Endothelial cell of umbilical vein (primary cell): Measurements from ENCODE around the gene COL4A2. TPM values are rescaled to one million over a fixed set of nuclear protein-coding genes. Genes with fewer than 3 reads are reported as not detected.

Source experiments
- BruUV-seq: library from RNA; stranded (reverse); fragments of 400-500 nt; replicated peaks from 2 replicates; lab custom pipeline; 2021; lab: Mats Ljungman, UMichigan
- CTCF ChIA-PET: fragments of 300-600, 350-600 bp; sonication (Branson Sonifier 250); formaldehyde crosslinking; loops from one replicate; lab custom pipeline; 2021; ENCODE audit warnings: antibody characterized with exemption, inconsistent platforms; lab: Charles Lee
- POLR2A ChIA-PET: fragments of 300-600, 350-600 bp; sonication (Branson Sonifier 250); formaldehyde crosslinking; loops from one replicate; lab custom pipeline; 2021; ENCODE audit warnings: antibody characterized with exemption, inconsistent platforms; lab: Charles Lee
- DNase-seq: peaks from one replicate; pipeline ENCODE4 v3.0.0-alpha.2; 2011; ENCODE audit warnings: low read depth, low spot score
- FAIRE-seq: peaks from 2 replicates; lab custom pipeline; 2011; peaks lifted over from hg19 to GRCh38; lab: Jason Lieb, UNC
- H2AFZ ChIP-seq: 2 replicates; pipeline ENCODE4 v1.6.0; 2012; ENCODE audit warnings: low read depth, low read length, control low read depth, inconsistent platforms
- H3K27ac ChIP-seq: 2 replicates; pipeline ENCODE4 v1.5.1; 2011; ENCODE audit warnings: low read depth, mild to moderate bottlenecking, control low read depth, low read length, moderate library complexity; ENCODE audit not compliant: insufficient read depth
- H3K27me3 ChIP-seq, 2 experiments: 2 replicates each; pipeline versions ENCODE4 v1.6.0 to v1.6.1; 2011; ENCODE audit warnings: low read length in 2 of 2, mixed read lengths in 1 of 2; ENCODE audit not compliant: control insufficient read depth in 2 of 2, insufficient read depth in 2 of 2
- H3K36me3 ChIP-seq, 2 experiments: 2 replicates in 1 of 2; 3 replicates in 1 of 2; pipeline ENCODE4 v1.5.1; 2011; ENCODE audit warnings: low read length in 2 of 2, mild to moderate bottlenecking in 1 of 2, moderate library complexity in 1 of 2; ENCODE audit not compliant: control insufficient read depth in 2 of 2, insufficient read depth in 2 of 2; ENCODE audit errors: extremely low read depth in 1 of 2
- H3K4me1 ChIP-seq: 3 replicates; pipeline ENCODE4 v1.5.1; 2011; ENCODE audit warnings: mild to moderate bottlenecking, low read length; ENCODE audit not compliant: control insufficient read depth, insufficient read depth; ENCODE audit errors: extremely low read depth
- H3K4me2 ChIP-seq: 2 replicates; pipeline ENCODE4 v1.6.1; 2011; ENCODE audit warnings: low read length, control low read depth, mixed read lengths; ENCODE audit not compliant: insufficient read depth
- H3K4me3 ChIP-seq, 3 experiments: fragments of 200-600 bp in 1 of 3; sonication (generic), shearing (Covaris generic) in 1 of 3; replicated peaks in 1 of 3; 2 replicates each; pipeline ENCODE4 v1.5.1; 2011 to 2016; ENCODE audit warnings: control low read depth in 3 of 3, low read length in 3 of 3, mild to moderate bottlenecking in 2 of 3, inconsistent platforms in 1 of 3, low read depth in 1 of 3, moderate library complexity in 1 of 3; ENCODE audit not compliant: insufficient read depth in 1 of 3
- H3K79me2 ChIP-seq: 2 replicates; pipeline ENCODE4 v1.6.0; 2012; ENCODE audit warnings: low read length, inconsistent platforms; ENCODE audit not compliant: control insufficient read depth, insufficient read depth
- H3K9ac ChIP-seq: replicated peaks from 2 replicates; pipeline ENCODE3; 2011; ENCODE audit warnings: low read length, control low read depth; ENCODE audit not compliant: insufficient read depth; ENCODE audit errors: extremely low read depth
- H3K9me1 ChIP-seq: replicated peaks from 3 replicates; pipeline ENCODE4 v1.6.0; 2011; ENCODE audit warnings: mild to moderate bottlenecking, low read length; ENCODE audit not compliant: control insufficient read depth, insufficient read depth; ENCODE audit errors: extremely low read depth
- H3K9me3 ChIP-seq: replicated peaks from 2 replicates; pipeline ENCODE4 v1.5.1; 2012; ENCODE audit warnings: low read length, inconsistent platforms; ENCODE audit not compliant: control insufficient read depth, insufficient read depth
- H4K20me1 ChIP-seq: replicated peaks from 2 replicates; pipeline ENCODE3; 2011; ENCODE audit warnings: mild to moderate bottlenecking, low read length; ENCODE audit not compliant: control insufficient read depth, insufficient read depth; ENCODE audit errors: extremely low read depth
- CTCF ChIP-seq, 2 donors: IDR thresholded peaks; 1 replicate in 1 of 2; 2 replicates in 1 of 2; pipeline ENCODE4 v1.5.1; 2011; ENCODE audit warnings: low read length in 2 of 2, mild to moderate bottlenecking in 2 of 2, moderate library complexity in 2 of 2, control low read depth in 1 of 2, inconsistent platforms in 1 of 2, low read depth in 1 of 2; ENCODE audit not compliant: insufficient read depth in 1 of 2; ENCODE audit errors: extremely low read depth in 1 of 2
- EZH2 ChIP-seq: IDR thresholded peaks from 2 replicates; pipeline ENCODE4 v1.6.1; 2012; ENCODE audit warnings: borderline replicate concordance, low read depth, mild to moderate bottlenecking, moderate library complexity, low read length, inconsistent platforms; ENCODE audit not compliant: severe bottlenecking
- FOS ChIP-seq: IDR thresholded peaks from 2 replicates; pipeline ENCODE4 v1.6.1; 2011; ENCODE audit warnings: mild to moderate bottlenecking, low read length, moderate library complexity, borderline replicate concordance; ENCODE audit not compliant: insufficient read depth
- GATA2 ChIP-seq: IDR thresholded peaks from 2 replicates; pipeline ENCODE4 v1.7.0; 2011; ENCODE audit warnings: low read depth, mild to moderate bottlenecking, moderate library complexity, mixed read lengths, low read length; ENCODE audit not compliant: insufficient read length, insufficient read depth
- JUN ChIP-seq: IDR thresholded peaks from 2 replicates; pipeline ENCODE4 v1.6.1; 2011; ENCODE audit warnings: borderline replicate concordance, low read depth; ENCODE audit not compliant: insufficient read length, insufficient read depth
- MAX ChIP-seq: IDR thresholded peaks from 2 replicates; pipeline ENCODE4 v1.6.1; 2011; ENCODE audit not compliant: insufficient read depth, insufficient read length
- MYC ChIP-seq: IDR thresholded peaks from one replicate; pipeline ENCODE4 v1.6.1; 2011; ENCODE audit warnings: mild to moderate bottlenecking, low read depth, low read length
- POLR2A ChIP-seq: IDR thresholded peaks from 2 replicates; pipeline ENCODE4 v1.6.1; 2012; ENCODE audit warnings: low read depth, mild to moderate bottlenecking, control low read depth, low read length
- POLR2AphosphoS5 ChIP-seq: IDR thresholded peaks from 2 replicates; pipeline ENCODE4 v1.6.1; 2012; ENCODE audit warnings: low read depth, mild to moderate bottlenecking, control low read depth, low read length, moderate library complexity; ENCODE audit not compliant: insufficient read depth
- dilution Hi-C: fragments of 300-500 bp; cut with MboI; formaldehyde crosslinking; loops from one replicate; pipeline ENCODE4 v1.15.0; 2019; ENCODE audit warnings: low sequenced_read_pairs; ENCODE audit not compliant: extremely low pct_ligation_motif_present
- intact Hi-C: fragments of 100-400 bp; cut with micrococcal nuclease; formaldehyde crosslinking; loops from one replicate; pipeline ENCODE4 v1.10.0; 2022
- polyA plus RNA-seq, 4 experiments: library from polyadenylated mRNA; depleted of rRNA in 3 of 4; stranded (reverse) in 3 of 4; unstranded in 1 of 4; fragments of >200 nt; gene quantifications; 2 replicates each; pipeline versions ENCODE4 v1.2.1 to v1.2.3, GENCODE V29; 2011 to 2012; ENCODE audit warnings: missing spikeins in 1 of 4
- total RNA-seq: library from RNA; stranded (reverse); gene quantifications from 2 replicates; pipeline ENCODE4 v1.2.3, GENCODE V29; 2021

Gene COL4A2
- total and polyA plus RNA-seq, 2 donors (not counting 3 experiments of a cell fraction or from before 2014, with no cell fraction given): 792 to 940 TPM

GRCh38 chr13:110297011-110297410, 10.1 kb upstream of the COL4A2 start:
- no peaks in the 10 kb centered on the region for H3K9me1 ChIP-seq
- peaks cover 21% of the 10 kb centered on the region for H4K20me1 ChIP-seq
- H3K9me3 ChIP-seq: no peaks in the 10 kb centered on the region
- intact Hi-C loops: no loop called here
- no peak overlapping the region for H3K4me3 ChIP-seq
- BruUV-seq: no TSS peak
- ChIA-PET POLR2A (no interaction called here), CTCF (interaction anchor here (0.8 to 1.6 kb wide), 7 partner anchors 9 to 71 kb away, joined by 3 read pairs; no protein-coding TSS in a partner anchor)
- H3K27me3 ChIP-seq: no peaks in the 10 kb centered on the region
- H3K9ac ChIP-seq: no peak overlapping the region
- no peak overlapping the region for H3K4me2 ChIP-seq
- no peak overlapping the region for H2AFZ ChIP-seq
- H3K27ac ChIP-seq: no peak overlapping the region
- H3K79me2 ChIP-seq: peaks cover 65% of the 10 kb centered on the region
- dilution Hi-C loops: no loop called here
- H3K36me3 ChIP-seq: peaks cover 0 to 4% of the 10 kb centered on the region in 2 experiments
- TF ChIP-seq POLR2AphosphoS5 (no peak), EZH2 (no peak), GATA2 (no peak), MAX (no peak), CTCF (IDR thresholded peaks at IDR 0.05; ENCODE audit: extremely low read depth in 1 of 2, insufficient read depth in 1 of 2, low read depth in 1 of 2, low read length in 2 of 2) (no peak), JUN (no peak), POLR2A (no peak), FOS (no peak), MYC (no peak)
- no peak for FAIRE-seq
- no peak for DNase-seq
- H3K4me1 ChIP-seq: peaks cover 48% of the 10 kb centered on the region
